H1 (cell line): ENCODE data around the gene ANP32B. TPM values are rescaled to one million over a fixed set of nuclear protein-coding genes. Genes with fewer than 3 reads are reported as not detected.

Source experiments
- CTCF ChIA-PET: fragments of 300-600 bp; sonication (Branson Sonifier 250); formaldehyde crosslinking; loops from one replicate; lab custom pipeline; 2021; ENCODE audit not compliant: partially characterized antibody; lab: Charles Lee
- POLR2A ChIA-PET: fragments of 300-600 bp; sonication (Branson Sonifier 250); formaldehyde crosslinking; loops from one replicate; lab custom pipeline; 2021; ENCODE audit warnings: inconsistent platforms; ENCODE audit not compliant: partially characterized antibody; lab: Charles Lee
- DNase-seq, 2 experiments: peaks; one replicate each; pipeline versions ENCODE4 v3.0.0 to v3.0.0-alpha.2; 2010 to 2022; ENCODE audit warnings: low spot score in 2 of 2, low read depth in 1 of 2, mixed read lengths in 1 of 2
- FAIRE-seq: peaks from 2 replicates; lab custom pipeline; 2011; peaks lifted over from hg19 to GRCh38; lab: Jason Lieb, UNC
- H2AFZ ChIP-seq: 2 replicates; pipeline ENCODE4 v1.8.1; 2012; ENCODE audit warnings: low read length, inconsistent platforms
- H2AK5ac ChIP-seq: 2 replicates; pipeline ENCODE4 v1.6.1; 2013; ENCODE audit warnings: low read depth, low read length
- H2BK120ac ChIP-seq: replicated peaks from 2 replicates; pipeline ENCODE3; 2013; ENCODE audit warnings: low read depth, low read length, inconsistent platforms
- H2BK12ac ChIP-seq: 2 replicates; pipeline ENCODE4 v1.6.1; 2013; ENCODE audit warnings: low read depth, low read length
- H2BK15ac ChIP-seq: 2 replicates; pipeline ENCODE4 v1.6.1; 2013; ENCODE audit warnings: low read length
- H2BK20ac ChIP-seq: 2 replicates; pipeline ENCODE4 v1.6.1; 2013; ENCODE audit warnings: low read length
- H2BK5ac ChIP-seq: 2 replicates; pipeline ENCODE4 v1.6.1; 2013; ENCODE audit warnings: low read depth, low read length
- H3K14ac ChIP-seq: 2 replicates; pipeline ENCODE4 v1.6.1; 2013; ENCODE audit warnings: inconsistent platforms; ENCODE audit not compliant: insufficient read length
- H3K18ac ChIP-seq: 2 replicates; pipeline ENCODE4 v1.6.1; 2013; ENCODE audit warnings: low read length; ENCODE audit errors: extremely low read depth
- H3K23ac ChIP-seq: 2 replicates; pipeline ENCODE4 v1.6.1; 2013; ENCODE audit warnings: inconsistent platforms; ENCODE audit not compliant: insufficient read length
- H3K23me2 ChIP-seq: 2 replicates; pipeline ENCODE4 v1.6.1; 2013; ENCODE audit warnings: low read depth, low read length
- H3K27ac ChIP-seq: 2 replicates; pipeline ENCODE4 v1.6.1; 2011; ENCODE audit warnings: low read depth, low read length, inconsistent platforms
- H3K27me3 ChIP-seq, 4 experiments: replicated peaks in 1 of 4; 1 replicate in 1 of 4; 2 replicates in 3 of 4; pipeline versions ENCODE4 v1.6.1 to v1.8.1; 2011 to 2013; ENCODE audit warnings: low read length in 3 of 4, mild to moderate bottlenecking in 3 of 4, inconsistent platforms in 2 of 4, mixed read lengths in 2 of 4, moderate library complexity in 1 of 4; ENCODE audit not compliant: control insufficient read depth in 3 of 4, insufficient read depth in 3 of 4; ENCODE audit errors: extremely low read depth in 1 of 4
- H3K36me3 ChIP-seq, 4 experiments: 2 replicates each; pipeline versions ENCODE4 v1.6.1 to v1.8.1; 2011 to 2013; ENCODE audit warnings: mild to moderate bottlenecking in 4 of 4, low read length in 3 of 4, moderate library complexity in 2 of 4, control low read depth in 1 of 4, inconsistent platforms in 1 of 4; ENCODE audit not compliant: insufficient read depth in 4 of 4, control insufficient read depth in 2 of 4
- H3K4ac ChIP-seq: replicated peaks from 2 replicates; pipeline ENCODE3; 2013; ENCODE audit warnings: low read length, low read depth, mixed read lengths, inconsistent platforms; ENCODE audit not compliant: insufficient read length
- H3K4me1 ChIP-seq, 4 experiments: replicated peaks in 1 of 4; 1 replicate in 1 of 4; 2 replicates in 3 of 4; pipeline versions ENCODE4 v1.6.1 to v1.8.1; 2011 to 2013; ENCODE audit warnings: low read length in 3 of 4, inconsistent platforms in 2 of 4, mixed read lengths in 1 of 4; ENCODE audit not compliant: insufficient read depth in 4 of 4, control insufficient read depth in 3 of 4
- H3K4me2 ChIP-seq, 2 experiments: 2 replicates each; pipeline versions ENCODE4 v1.6.1 to v1.8.1; 2011 to 2013; ENCODE audit warnings: low read depth in 2 of 2, low read length in 2 of 2, control low read depth in 1 of 2, inconsistent platforms in 1 of 2, mild to moderate bottlenecking in 1 of 2; ENCODE audit not compliant: insufficient read depth in 1 of 2
- H3K4me3 ChIP-seq, 4 experiments: fragments of 200-600, 300-600 bp in 1 of 4; sonication (generic), shearing (Covaris generic), sonication (Bioruptor Twin) in 1 of 4; 2 replicates each; pipeline versions ENCODE4 v1.5.1 to v1.8.1; 2011 to 2016; ENCODE audit warnings: low read length in 4 of 4, low read depth in 3 of 4, control low read depth in 2 of 4, inconsistent platforms in 2 of 4, mild to moderate bottlenecking in 2 of 4, mixed read lengths in 1 of 4, moderate library complexity in 1 of 4; ENCODE audit not compliant: insufficient read depth in 2 of 4; ENCODE audit errors: extremely low read depth in 1 of 4
- H3K56ac ChIP-seq: replicated peaks from 2 replicates; pipeline ENCODE3; 2013; ENCODE audit warnings: low read depth, mild to moderate bottlenecking, mixed read lengths, low read length, inconsistent platforms; ENCODE audit not compliant: insufficient read length
- H3K79me1 ChIP-seq: 2 replicates; pipeline ENCODE4 v1.6.1; 2013; ENCODE audit warnings: low read depth, low read length, control low read depth
- H3K79me2 ChIP-seq, 2 experiments: 2 replicates each; pipeline versions ENCODE4 v1.6.1 to v1.8.1; 2012 to 2013; ENCODE audit warnings: low read length in 2 of 2, mild to moderate bottlenecking in 2 of 2, inconsistent platforms in 1 of 2; ENCODE audit not compliant: insufficient read depth in 2 of 2, control insufficient read depth in 1 of 2
- H3K9ac ChIP-seq, 4 experiments: replicated peaks in 1 of 4; 1 replicate in 1 of 4; 2 replicates in 3 of 4; pipeline versions ENCODE4 v1.6.1 to v1.8.1; 2011 to 2013; ENCODE audit warnings: low read depth in 3 of 4, low read length in 3 of 4, control low read depth in 2 of 4, mild to moderate bottlenecking in 2 of 4, moderate library complexity in 2 of 4, inconsistent platforms in 1 of 4; ENCODE audit errors: extremely low read depth in 1 of 4
- H3K9me3 ChIP-seq, 2 experiments: 2 replicates each; pipeline versions ENCODE4 v1.6.1 to v1.8.1; 2012 to 2013; ENCODE audit warnings: mild to moderate bottlenecking in 2 of 2, moderate library complexity in 2 of 2, control low read depth in 1 of 2, inconsistent platforms in 1 of 2, low read depth in 1 of 2, low read length in 1 of 2, mixed read lengths in 1 of 2; ENCODE audit not compliant: insufficient read depth in 2 of 2
- H4K20me1 ChIP-seq, 2 experiments: replicated peaks in 1 of 2; 2 replicates each; pipeline versions ENCODE3 to v1.8.1; 2011 to 2013; ENCODE audit warnings: inconsistent platforms in 2 of 2, low read length in 2 of 2, mild to moderate bottlenecking in 1 of 2; ENCODE audit not compliant: insufficient read depth in 2 of 2, control insufficient read depth in 1 of 2
- H4K5ac ChIP-seq: 2 replicates; pipeline ENCODE4 v1.6.1; 2013; ENCODE audit warnings: low read length, low read depth, mixed read lengths, inconsistent platforms; ENCODE audit not compliant: insufficient read length
- H4K8ac ChIP-seq: 2 replicates; pipeline ENCODE4 v1.8.0; 2013; ENCODE audit warnings: mild to moderate bottlenecking, moderate library complexity, low read length, inconsistent platforms; ENCODE audit not compliant: insufficient read depth; ENCODE audit errors: extremely low read depth
- H4K91ac ChIP-seq: replicated peaks from 2 replicates; pipeline ENCODE3; 2013; ENCODE audit warnings: low read length, mixed read lengths, inconsistent platforms; ENCODE audit not compliant: insufficient read length
- CEBPB ChIP-seq: IDR thresholded peaks from 2 replicates; pipeline ENCODE4 v1.6.1; 2012; ENCODE audit warnings: low read depth, low read length
- JUN ChIP-seq: IDR thresholded peaks from 2 replicates; pipeline ENCODE4 v1.6.1; 2011; ENCODE audit warnings: low read depth, mild to moderate bottlenecking, improper control_type of control experiment, low read length
- KDM1A ChIP-seq: fragments of 200-600, 300-600 bp; sonication (generic); IDR thresholded peaks from 2 replicates; pipeline ENCODE4 v1.7.1; 2016; ENCODE audit warnings: mild to moderate bottlenecking, low read length, borderline replicate concordance
- NRF1 ChIP-seq: IDR thresholded peaks from 2 replicates; pipeline ENCODE4 v1.6.1; 2011; ENCODE audit warnings: mild to moderate bottlenecking, low read depth, low read length, improper control_type of control experiment
- SIN3A ChIP-seq, 2 experiments: IDR thresholded peaks in 1 of 2; conservative IDR thresholded peaks in 1 of 2; 2 replicates each; pipeline ENCODE4 v1.6.1; 2011 to 2012; ENCODE audit warnings: low read length in 2 of 2, improper control_type of control experiment in 1 of 2, low read depth in 1 of 2, mild to moderate bottlenecking in 1 of 2
- SIX5 ChIP-seq: IDR thresholded peaks from 2 replicates; pipeline ENCODE4 v1.6.1; 2011; ENCODE audit warnings: mild to moderate bottlenecking, low read depth, low read length
- SUZ12 ChIP-seq: fragments of 200-600 bp; sonication (generic); IDR thresholded peaks from 2 replicates; pipeline ENCODE4 v1.6.1; 2012; ENCODE audit warnings: mild to moderate bottlenecking, inconsistent platforms, low read length, moderate library complexity, mixed read lengths
- WGBS, 2 experiments: shearing (Covaris generic) in 1 of 2; methylation state at CpG; one replicate each; pipeline versions ENCODE4 v1.1.6 to v1.1.7; 2013 to 2015; ENCODE audit warnings: low lambda C conversion rate in 2 of 2, mixed read lengths in 2 of 2, inconsistent platforms in 1 of 2, low coverage in 1 of 2, missing lambda C conversion rate in 1 of 2; ENCODE audit not compliant: insufficient replicate concordance in 2 of 2, insufficient coverage in 1 of 2, insufficient read length in 1 of 2; ENCODE audit errors: extremely low coverage in 1 of 2, missing lambda C conversion rate in 1 of 2; 5-methylcytosine and 5-hydroxymethylcytosine counted together
- polyA plus RNA-seq, 7 experiments: library from polyadenylated mRNA; depleted of rRNA in 3 of 7; stranded (reverse) in 5 of 7; unstranded in 2 of 7; fragments of >200 nt in 5 of 7; fragments of 200-250 nt in 2 of 7; gene quantifications; 1 replicate in 5 of 7; 2 replicates in 1 of 7; 4 replicates in 1 of 7; pipeline versions ENCODE4 v1.2.1 to v1.2.3, GENCODE V29; 2011 to 2013; ENCODE audit warnings: missing spikeins in 2 of 7, mixed read lengths in 2 of 7
- total RNA-seq: library from RNA; stranded (reverse); fragmentation: NEBNext Ultra II Directional; extraction: Animal tissue kit (Norgen Biotek cat#: 25700); gene quantifications from 2 replicates; pipeline ENCODE4 v1.2.1, GENCODE V29; 2021

ANP32B gene
- total and polyA plus RNA-seq, 2 of the 8 experiments (the other 6 are each of a cell fraction or from before 2014, with no cell fraction given) = 7.6 to 88.1 TPM

DNA sequence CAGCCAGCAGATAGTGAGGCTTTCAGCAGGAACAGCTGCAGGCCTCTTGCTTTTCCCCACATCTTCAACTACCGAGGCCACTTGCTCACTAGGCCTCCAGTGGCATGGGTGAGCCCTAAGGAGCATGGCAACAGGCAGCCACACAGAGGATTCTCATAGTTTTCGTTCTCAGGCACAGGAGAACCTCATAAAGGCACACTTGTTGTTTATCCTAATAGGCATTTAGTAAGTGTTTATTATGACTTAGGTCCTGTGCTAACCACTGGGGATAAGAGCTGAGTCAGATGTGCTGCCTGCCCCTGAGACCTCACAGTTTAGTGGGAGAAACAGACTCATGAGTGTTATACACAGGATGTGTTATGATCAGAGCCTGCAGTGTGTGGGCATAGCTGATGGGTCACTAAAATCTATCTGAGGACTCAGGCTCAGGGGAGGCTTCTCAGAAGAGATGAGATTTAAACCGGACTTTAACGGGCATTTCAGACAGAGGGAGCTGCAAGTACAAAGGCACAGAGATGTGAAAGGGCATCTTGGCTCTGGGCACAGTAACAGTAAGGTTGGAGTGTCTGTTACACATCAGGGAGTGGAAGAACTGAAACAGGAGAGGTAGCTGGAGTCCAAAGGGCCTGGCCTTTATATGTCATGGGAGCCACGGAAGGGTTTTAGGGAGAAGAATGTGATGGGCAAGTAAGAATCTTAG is 24.2 kb upstream of the ANP32B start:
- H3K79me1 ChIP-seq = no peaks in the 10 kb centered on the region
- POLR2A ChIA-PET = no interaction called here
- FAIRE-seq = no peak

More for the DNA sequence above, 24.2 kb upstream of the ANP32B start:
- 84% methylated on average over 5 of the region's 5 CpGs; no CpG with 5 or more reads in 1 of the 2 experiments for WGBS, 2 experiments
- H3K27ac ChIP-seq = no peak overlapping the region
- no peak overlapping the region for H2BK120ac ChIP-seq
- H3K4me2 ChIP-seq = no peak overlapping the region
- H3K79me2 ChIP-seq = no peaks in the 10 kb centered on the region
- H3K4me1 ChIP-seq = no peaks in the 10 kb centered on the region
- H3K18ac ChIP-seq = no peak overlapping the region
- no peak overlapping the region for H2BK5ac ChIP-seq
- H3K4ac ChIP-seq = no peak overlapping the region
- no peak overlapping the region for H3K56ac ChIP-seq
- TF ChIP-seq KDM1A (no peak), JUN (no peak), SIX5 (no peak), NRF1 (no peak), SIN3A (conservative IDR thresholded peaks at IDR 0.05 in 1 of 2, IDR thresholded peaks at IDR 0.05 in 1 of 2; ENCODE audit: low read depth in 1 of 2, low read length in 2 of 2) (no peak), SUZ12 (no peak), CEBPB (no peak)
- no peak overlapping the region for H4K91ac ChIP-seq
- DNase-seq = no peak
- H3K9me3 ChIP-seq = no peaks in the 10 kb centered on the region
- no peak overlapping the region for H2AK5ac ChIP-seq
- no peaks in the 10 kb centered on the region for H3K23me2 ChIP-seq
- no peak overlapping the region for H2BK15ac ChIP-seq
- H2AFZ ChIP-seq = no peak overlapping the region
- H3K4me3 ChIP-seq = no peak overlapping the region
- H4K8ac ChIP-seq = no peak overlapping the region
- H3K14ac ChIP-seq = no peak overlapping the region
- H3K27me3 ChIP-seq = no peaks in the 10 kb centered on the region; a peak in 2 of 7 replicates
- no peaks in the 10 kb centered on the region for H4K20me1 ChIP-seq
- H3K9ac ChIP-seq = no peak overlapping the region
- H2BK12ac ChIP-seq = no peak overlapping the region
- H3K23ac ChIP-seq = no peak overlapping the region
- no peak overlapping the region for H2BK20ac ChIP-seq
- H4K5ac ChIP-seq = no peak overlapping the region
- CTCF ChIA-PET = interaction anchor here (0.6 to 1.6 kb wide), 9 partner anchors 20 to 295 kb away, joined by 3 to 9 read pairs (median 3); partner anchors contain the start of gene ANP32B
- no peaks in the 10 kb centered on the region for H3K36me3 ChIP-seq
